Measurements from ENCODE around the gene CD38.

Gene CD38

DNA sequence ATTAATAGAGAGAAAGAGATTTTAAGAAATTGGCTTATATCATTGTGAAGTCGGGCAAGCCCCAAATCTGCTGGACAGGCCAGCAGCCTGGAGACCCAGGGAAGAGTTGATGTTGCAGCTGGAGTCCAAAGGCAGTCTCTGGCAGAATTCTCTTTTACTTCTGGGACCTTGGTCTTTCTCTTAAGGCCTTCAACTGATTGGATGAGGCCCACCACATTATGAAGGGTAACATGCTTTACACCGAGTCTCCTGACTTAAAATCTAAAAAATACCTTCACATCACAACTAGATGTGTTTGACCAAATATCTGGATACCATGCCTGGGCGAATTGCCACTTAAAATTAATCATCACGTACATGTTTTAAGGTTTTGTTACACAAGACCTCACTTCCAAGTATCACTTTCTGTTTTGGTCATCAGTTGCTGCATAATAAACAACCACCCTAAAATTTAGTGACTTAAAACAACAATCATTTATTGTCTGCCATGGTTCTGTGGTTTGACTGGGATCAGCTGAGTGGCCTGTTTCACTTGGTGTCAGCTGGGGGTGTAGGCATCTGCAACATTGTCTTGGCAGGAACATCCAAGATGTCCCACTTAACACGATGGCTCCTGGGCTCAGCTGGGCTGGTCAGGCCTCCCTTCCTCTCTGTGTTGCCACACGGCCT lies 3.4 kb downstream of the CD38 start:
- no peak overlapping the region for H3K4me3 ChIP-seq (ENCODE audit: low read depth, low read length)
- H3K27me3 ChIP-seq (ENCODE audit: insufficient read depth, low read length), result peaks cover 20% of the 10 kb centered on the region
- no peaks in the 10 kb centered on the region for H3K79me1 ChIP-seq (ENCODE audit: low read length)
- WGBS (ENCODE audit: extremely low coverage, insufficient coverage, insufficient read length), result no CpG with 5 or more reads among the region's 6 CpGs
- H4K12ac ChIP-seq (ENCODE audit: low read depth, low read length), result no peak overlapping the region
- H3K14ac ChIP-seq (ENCODE audit: low read length), result no peak overlapping the region
- no peak overlapping the region for H3K23ac ChIP-seq (ENCODE audit: low read length)
- no peak overlapping the region for H2BK120ac ChIP-seq (ENCODE audit: insufficient read depth, low read length, poor library complexity)
- H4K8ac ChIP-seq (ENCODE audit: low read depth, low read length), result no peak overlapping the region
- no peak overlapping the region for H2BK12ac ChIP-seq (ENCODE audit: low read length)
- H3K9me3 ChIP-seq (ENCODE audit: insufficient read depth, low read depth, low read length), result peaks cover 1% of the 10 kb centered on the region
- no peak overlapping the region for H4K91ac ChIP-seq (ENCODE audit: low read depth, low read length)
- peak in 1 of 2 donors; percentile 8 for DNase-seq
- H3K4ac ChIP-seq (ENCODE audit: low read depth, low read length), result no peak overlapping the region
- H3K79me2 ChIP-seq (ENCODE audit: control insufficient read depth, insufficient read depth, low read length, poor library complexity), result no peaks in the 10 kb centered on the region
- H2AK5ac ChIP-seq (ENCODE audit: low read length), result no peak overlapping the region
- H2BK5ac ChIP-seq (ENCODE audit: low read depth, low read length, poor library complexity), result no peak overlapping the region
- no peak overlapping the region for H3K9ac ChIP-seq (ENCODE audit: low read length)
- H2AFZ ChIP-seq (ENCODE audit: insufficient read depth, low read length, poor library complexity), result no peak overlapping the region
- H3K27ac ChIP-seq (ENCODE audit: low read depth, low read length), result no peak overlapping the region
- no peak overlapping the region for H3K4me2 ChIP-seq (ENCODE audit: low read length)
- H3K18ac ChIP-seq (ENCODE audit: low read length), result no peak overlapping the region
- H3K4me1 ChIP-seq (ENCODE audit: control insufficient read depth in 1 of 2, insufficient read depth in 2 of 2, low read length in 2 of 2), result peaks cover 5 to 9% of the 10 kb centered on the region in 2 experiments
- H3K36me3 ChIP-seq (ENCODE audit: control insufficient read depth in 1 of 2, insufficient read depth in 2 of 2, low read length in 2 of 2), result no peaks in the 10 kb centered on the region

DNA sequence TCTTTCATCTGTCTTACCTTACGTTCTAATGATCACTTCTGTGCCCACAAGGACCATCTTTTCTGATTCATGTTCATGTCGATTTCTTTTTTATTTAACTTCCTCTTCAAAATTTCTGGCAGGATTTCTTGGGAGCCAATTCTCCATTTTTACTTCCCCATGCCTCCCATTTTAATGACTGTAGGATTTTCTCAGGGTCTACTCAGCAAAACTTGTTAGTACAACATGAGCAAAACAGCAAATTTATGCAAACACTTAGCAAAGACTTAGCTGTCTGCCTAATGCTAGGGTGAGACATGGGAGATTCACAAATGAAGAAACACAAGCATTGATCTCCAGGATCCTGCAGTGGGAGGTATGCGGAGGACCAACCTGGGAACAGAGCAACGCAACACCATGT lies 5.5 kb downstream of the CD38 start:
- H2BK12ac ChIP-seq (ENCODE audit: low read length), result no peak overlapping the region
- no peak overlapping the region for H4K91ac ChIP-seq (ENCODE audit: low read depth, low read length)
- no peak overlapping the region for H2AK5ac ChIP-seq (ENCODE audit: low read length)
- no CpG with 5 or more reads among the region's 4 CpGs for WGBS (ENCODE audit: extremely low coverage, insufficient coverage, insufficient read length)
- H3K18ac ChIP-seq (ENCODE audit: low read length), result no peak overlapping the region
- H2BK120ac ChIP-seq (ENCODE audit: insufficient read depth, low read length, poor library complexity), result no peak overlapping the region
- H4K12ac ChIP-seq (ENCODE audit: low read depth, low read length), result no peak overlapping the region
- no peaks in the 10 kb centered on the region for H3K36me3 ChIP-seq (ENCODE audit: control insufficient read depth in 1 of 2, insufficient read depth in 2 of 2, low read length in 2 of 2)
- no peak overlapping the region for H3K27ac ChIP-seq (ENCODE audit: low read depth, low read length)
- H3K9me3 ChIP-seq (ENCODE audit: insufficient read depth, low read depth, low read length), result peaks cover 15% of the 10 kb centered on the region
- H3K79me1 ChIP-seq (ENCODE audit: low read length), result no peaks in the 10 kb centered on the region
- no peak for DNase-seq
- H3K9ac ChIP-seq (ENCODE audit: low read length), result no peak overlapping the region
- no peak overlapping the region for H3K4me3 ChIP-seq (ENCODE audit: low read depth, low read length)
- peaks cover 3 to 6% of the 10 kb centered on the region in 2 experiments for H3K4me1 ChIP-seq (ENCODE audit: control insufficient read depth in 1 of 2, insufficient read depth in 2 of 2, low read length in 2 of 2)
- no peak overlapping the region for H3K4ac ChIP-seq (ENCODE audit: low read depth, low read length)
- peaks cover 7% of the 10 kb centered on the region for H3K27me3 ChIP-seq (ENCODE audit: insufficient read depth, low read length)
- H3K79me2 ChIP-seq (ENCODE audit: control insufficient read depth, insufficient read depth, low read length, poor library complexity), result no peaks in the 10 kb centered on the region
- H3K23ac ChIP-seq (ENCODE audit: low read length), result no peak overlapping the region
- H2BK5ac ChIP-seq (ENCODE audit: low read depth, low read length, poor library complexity), result no peak overlapping the region
- no peak overlapping the region for H2AFZ ChIP-seq (ENCODE audit: insufficient read depth, low read length, poor library complexity)
- H4K8ac ChIP-seq (ENCODE audit: low read depth, low read length), result no peak overlapping the region
- H3K4me2 ChIP-seq (ENCODE audit: low read length), result no peak overlapping the region
- H3K14ac ChIP-seq (ENCODE audit: low read length), result no peak overlapping the region

DNA sequence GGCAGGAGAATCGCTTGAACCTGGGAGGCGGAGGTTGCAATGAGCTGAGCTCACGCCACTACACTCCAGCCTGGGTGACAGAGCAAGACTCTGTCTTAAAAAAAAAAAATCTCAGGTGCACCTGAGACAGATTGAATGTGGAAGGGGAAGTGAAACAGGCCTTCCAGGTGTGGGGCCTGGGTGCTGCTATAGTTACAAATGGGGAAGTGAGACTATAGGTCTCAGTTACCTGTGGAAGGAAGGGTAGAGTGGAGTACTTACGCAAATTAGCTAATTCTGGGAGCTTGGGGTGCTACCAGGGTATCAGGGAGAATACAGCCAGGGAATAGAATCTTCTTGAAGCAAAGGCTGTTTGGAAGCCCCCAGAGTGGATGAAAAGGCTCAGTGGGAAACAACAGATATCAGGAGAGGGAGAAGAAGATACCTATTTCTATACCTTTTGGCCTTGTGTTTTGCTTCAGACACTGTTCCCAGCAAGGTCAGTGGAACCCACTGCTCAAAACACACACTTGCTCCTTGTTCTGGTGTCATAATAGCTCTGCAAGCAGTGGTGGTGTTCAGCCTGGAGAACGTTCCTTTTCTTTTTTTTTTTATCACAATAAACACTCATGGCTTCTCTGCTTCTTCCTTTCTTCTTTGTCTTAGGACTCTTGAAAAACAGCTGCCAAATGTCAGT lies 7.0 kb downstream of the CD38 start:
- no peak overlapping the region for H3K4me2 ChIP-seq (ENCODE audit: low read length)
- H3K79me1 ChIP-seq (ENCODE audit: low read length), result no peaks in the 10 kb centered on the region

DNA sequence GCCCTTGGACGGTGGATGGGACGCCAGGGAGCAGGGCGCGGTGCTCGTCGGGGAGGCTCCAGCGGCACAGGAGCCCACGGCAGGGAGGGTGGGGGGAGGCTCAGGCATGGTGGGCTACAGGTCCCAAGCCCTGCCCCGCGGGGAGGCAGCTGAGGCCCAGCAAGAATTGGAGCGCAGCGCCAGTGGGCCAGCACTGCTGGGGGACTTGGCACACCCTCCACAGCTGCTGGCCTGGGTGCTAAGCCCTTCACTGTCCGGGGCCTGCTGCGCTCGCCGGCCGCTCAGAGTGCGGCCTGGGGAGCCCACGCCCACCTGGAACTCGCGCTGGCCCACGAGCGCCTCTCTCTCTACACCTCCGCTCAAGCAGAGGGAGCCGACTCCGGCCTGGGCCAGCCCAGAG lies 8.6 kb downstream of the CD38 start:
- no peak overlapping the region for H4K12ac ChIP-seq (ENCODE audit: low read depth, low read length)
- WGBS (ENCODE audit: extremely low coverage, insufficient coverage, insufficient read length), result no CpG with 5 or more reads among the region's 26 CpGs
- no peak overlapping the region for H2AFZ ChIP-seq (ENCODE audit: insufficient read depth, low read length, poor library complexity)
- no peak overlapping the region for H2BK120ac ChIP-seq (ENCODE audit: insufficient read depth, low read length, poor library complexity)
- H3K27ac ChIP-seq (ENCODE audit: low read depth, low read length), result no peak overlapping the region
- H3K9ac ChIP-seq (ENCODE audit: low read length), result no peak overlapping the region
- H3K14ac ChIP-seq (ENCODE audit: low read length), result no peak overlapping the region
- H2BK5ac ChIP-seq (ENCODE audit: low read depth, low read length, poor library complexity), result no peak overlapping the region
- no peak for DNase-seq
- no peak overlapping the region for H3K4me3 ChIP-seq (ENCODE audit: low read depth, low read length)
- no peaks in the 10 kb centered on the region for H3K79me1 ChIP-seq (ENCODE audit: low read length)
- no peak overlapping the region for H3K23ac ChIP-seq (ENCODE audit: low read length)
- H4K8ac ChIP-seq (ENCODE audit: low read depth, low read length), result no peak overlapping the region
- no peak overlapping the region for H4K91ac ChIP-seq (ENCODE audit: low read depth, low read length)
- H3K79me2 ChIP-seq (ENCODE audit: control insufficient read depth, insufficient read depth, low read length, poor library complexity), result no peaks in the 10 kb centered on the region
- H3K9me3 ChIP-seq (ENCODE audit: insufficient read depth, low read depth, low read length), result peaks cover 16% of the 10 kb centered on the region
- no peaks in the 10 kb centered on the region for H3K36me3 ChIP-seq (ENCODE audit: control insufficient read depth in 1 of 2, insufficient read depth in 2 of 2, low read length in 2 of 2)
- no peak overlapping the region for H2BK12ac ChIP-seq (ENCODE audit: low read length)
- H3K18ac ChIP-seq (ENCODE audit: low read length), result no peak overlapping the region
- no peak overlapping the region for H2AK5ac ChIP-seq (ENCODE audit: low read length)
- no peak overlapping the region for H3K4me2 ChIP-seq (ENCODE audit: low read length)
- no peak overlapping the region for H3K4ac ChIP-seq (ENCODE audit: low read depth, low read length)
- H3K4me1 ChIP-seq (ENCODE audit: control insufficient read depth in 1 of 2, insufficient read depth in 2 of 2, low read length in 2 of 2), result no peaks in the 10 kb centered on the region
- H3K27me3 ChIP-seq (ENCODE audit: insufficient read depth, low read length), result no peaks in the 10 kb centered on the region

More for the DNA sequence above, 7.0 kb downstream of the CD38 start:
- H2AFZ ChIP-seq (ENCODE audit: insufficient read depth, low read length, poor library complexity), result no peak overlapping the region
- no peak overlapping the region for H3K4me3 ChIP-seq (ENCODE audit: low read depth, low read length)
- no peaks in the 10 kb centered on the region for H3K79me2 ChIP-seq (ENCODE audit: control insufficient read depth, insufficient read depth, low read length, poor library complexity)
- no peak overlapping the region for H2BK5ac ChIP-seq (ENCODE audit: low read depth, low read length, poor library complexity)
- H3K27me3 ChIP-seq (ENCODE audit: insufficient read depth, low read length), result no peaks in the 10 kb centered on the region
- no peak overlapping the region for H3K9ac ChIP-seq (ENCODE audit: low read length)
- DNase-seq, result no peak
- H2BK12ac ChIP-seq (ENCODE audit: low read length), result no peak overlapping the region
- no peak overlapping the region for H3K18ac ChIP-seq (ENCODE audit: low read length)
- H3K36me3 ChIP-seq (ENCODE audit: control insufficient read depth in 1 of 2, insufficient read depth in 2 of 2, low read length in 2 of 2), result no peaks in the 10 kb centered on the region
- no peak overlapping the region for H4K8ac ChIP-seq (ENCODE audit: low read depth, low read length)
- no CpG with 5 or more reads among the region's 5 CpGs for WGBS (ENCODE audit: extremely low coverage, insufficient coverage, insufficient read length)
- H3K14ac ChIP-seq (ENCODE audit: low read length), result no peak overlapping the region
- no peak overlapping the region for H3K27ac ChIP-seq (ENCODE audit: low read depth, low read length)
- no peak overlapping the region for H4K91ac ChIP-seq (ENCODE audit: low read depth, low read length)
- no peak overlapping the region for H3K23ac ChIP-seq (ENCODE audit: low read length)
- no peak overlapping the region for H4K12ac ChIP-seq (ENCODE audit: low read depth, low read length)
- no peaks in the 10 kb centered on the region for H3K4me1 ChIP-seq (ENCODE audit: control insufficient read depth in 1 of 2, insufficient read depth in 2 of 2, low read length in 2 of 2)
- H3K4ac ChIP-seq (ENCODE audit: low read depth, low read length), result no peak overlapping the region
- no peak overlapping the region for H2AK5ac ChIP-seq (ENCODE audit: low read length)
- peaks cover 16% of the 10 kb centered on the region for H3K9me3 ChIP-seq (ENCODE audit: insufficient read depth, low read depth, low read length)
- no peak overlapping the region for H2BK120ac ChIP-seq (ENCODE audit: insufficient read depth, low read length, poor library complexity)

Data from trophoblast cell (in vitro differentiated cells and primary cell).